Nephron progenitor cell (in vitro differentiated cells): Measurements from ENCODE around the gene ZW10.
"Not testable (repeated sequence)": the region's sequence is repeated elsewhere in the genome, so short reads cannot be mapped to it uniquely, and the experiment has no call there.

Experiments
- DNase-seq: peaks from one replicate; pipeline ENCODE4 v3.0.0; 2021
- H3K27ac Mint-ChIP-seq: 2 replicates; pipeline ENCODE4 v1.8.0; 2021; ENCODE audit warnings: mild to moderate bottlenecking, moderate library complexity, mixed read lengths
- H3K27me3 Mint-ChIP-seq: 2 replicates; pipeline ENCODE4 v1.8.0; 2021; ENCODE audit warnings: mild to moderate bottlenecking, low read depth, mixed read lengths; ENCODE audit not compliant: poor library complexity
- H3K36me3 Mint-ChIP-seq: 2 replicates; pipeline ENCODE4 v1.8.0; 2021; ENCODE audit warnings: low read depth, mixed read lengths
- H3K4me1 Mint-ChIP-seq: 2 replicates; pipeline ENCODE4 v1.8.0; 2021; ENCODE audit warnings: mixed read lengths
- H3K4me3 Mint-ChIP-seq: 2 replicates; pipeline ENCODE4 v1.8.0; 2021; ENCODE audit warnings: mild to moderate bottlenecking, moderate library complexity, mixed read lengths
- H3K9me3 Mint-ChIP-seq: 2 replicates; pipeline ENCODE4 v1.8.0; 2021; ENCODE audit warnings: mild to moderate bottlenecking, moderate library complexity, mixed read lengths
- TF ChIP-seq, protein P1 (sequence below): fragments of 200-600 bp; sonication (generic); IDR thresholded peaks from 2 replicates; pipeline ENCODE4 v1.5.0; 2021; ENCODE audit warnings: antibody characterized with exemption

ZW10 gene

DNA sequence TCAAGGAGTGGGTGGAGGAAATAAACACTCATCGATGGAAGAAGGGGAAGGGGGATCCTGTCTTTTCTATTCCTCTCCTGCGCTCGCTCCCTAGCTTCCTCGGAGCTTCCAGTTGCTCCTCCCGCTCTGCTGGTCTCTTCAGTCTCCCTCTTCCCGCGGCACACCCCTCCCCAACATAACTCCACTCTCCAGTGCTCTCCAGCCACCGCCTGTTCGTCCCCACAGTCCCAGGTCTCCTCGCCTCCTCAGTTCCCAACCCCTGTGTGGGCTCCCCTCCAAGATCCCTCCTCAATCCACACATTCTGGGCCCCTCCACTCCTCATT is 438 bp downstream of the ZW10 start:
- no peaks in the 10 kb centered on the region for H3K9me3 Mint-ChIP-seq
- peaks cover 44% of the 10 kb centered on the region for H3K27me3 Mint-ChIP-seq
- H3K4me3 Mint-ChIP-seq = peak overlapping the region; percentile 99
- TF ChIP-seq, protein P1, sequence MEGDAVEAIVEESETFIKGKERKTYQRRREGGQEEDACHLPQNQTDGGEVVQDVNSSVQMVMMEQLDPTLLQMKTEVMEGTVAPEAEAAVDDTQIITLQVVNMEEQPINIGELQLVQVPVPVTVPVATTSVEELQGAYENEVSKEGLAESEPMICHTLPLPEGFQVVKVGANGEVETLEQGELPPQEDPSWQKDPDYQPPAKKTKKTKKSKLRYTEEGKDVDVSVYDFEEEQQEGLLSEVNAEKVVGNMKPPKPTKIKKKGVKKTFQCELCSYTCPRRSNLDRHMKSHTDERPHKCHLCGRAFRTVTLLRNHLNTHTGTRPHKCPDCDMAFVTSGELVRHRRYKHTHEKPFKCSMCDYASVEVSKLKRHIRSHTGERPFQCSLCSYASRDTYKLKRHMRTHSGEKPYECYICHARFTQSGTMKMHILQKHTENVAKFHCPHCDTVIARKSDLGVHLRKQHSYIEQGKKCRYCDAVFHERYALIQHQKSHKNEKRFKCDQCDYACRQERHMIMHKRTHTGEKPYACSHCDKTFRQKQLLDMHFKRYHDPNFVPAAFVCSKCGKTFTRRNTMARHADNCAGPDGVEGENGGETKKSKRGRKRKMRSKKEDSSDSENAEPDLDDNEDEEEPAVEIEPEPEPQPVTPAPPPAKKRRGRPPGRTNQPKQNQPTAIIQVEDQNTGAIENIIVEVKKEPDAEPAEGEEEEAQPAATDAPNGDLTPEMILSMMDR = no peak
- peaks cover 23% of the 10 kb centered on the region for H3K4me1 Mint-ChIP-seq
- peak; percentile 44 for DNase-seq
- peaks cover 27% of the 10 kb centered on the region for H3K36me3 Mint-ChIP-seq
- peak overlapping the region; percentile 94 for H3K27ac Mint-ChIP-seq

DNA sequence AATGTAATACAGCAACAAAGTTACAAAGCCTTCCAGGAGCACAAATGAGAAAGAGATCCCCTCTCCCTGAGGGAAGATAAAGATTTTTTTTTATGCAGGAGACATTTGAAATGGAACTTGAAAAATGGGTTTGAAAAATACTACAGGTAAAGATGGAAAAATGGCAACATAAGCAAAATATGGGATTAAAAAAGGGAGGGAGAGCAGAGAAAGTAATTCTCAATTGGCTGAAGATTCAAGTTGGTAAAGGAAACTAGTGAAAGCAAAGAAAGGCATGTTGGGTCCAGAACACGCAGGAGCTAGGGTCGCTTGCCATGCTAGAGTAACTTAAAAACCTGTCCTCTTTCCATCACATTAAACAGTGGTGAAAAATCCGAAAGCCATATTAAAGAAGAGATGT is 1.5 kb downstream of the ZW10 start:
- Mint-ChIP-seq H3K27ac (no peak overlapping the region), H3K9me3 (no peaks in the 10 kb centered on the region), H3K4me1 (peaks cover 23% of the 10 kb centered on the region), H3K4me3 (peak overlapping the region; percentile 99), H3K27me3 (peaks cover 34% of the 10 kb centered on the region), H3K36me3 (peaks cover 38% of the 10 kb centered on the region)
- TF ChIP-seq, protein P1 = no peak
- DNase-seq = no peak

DNA sequence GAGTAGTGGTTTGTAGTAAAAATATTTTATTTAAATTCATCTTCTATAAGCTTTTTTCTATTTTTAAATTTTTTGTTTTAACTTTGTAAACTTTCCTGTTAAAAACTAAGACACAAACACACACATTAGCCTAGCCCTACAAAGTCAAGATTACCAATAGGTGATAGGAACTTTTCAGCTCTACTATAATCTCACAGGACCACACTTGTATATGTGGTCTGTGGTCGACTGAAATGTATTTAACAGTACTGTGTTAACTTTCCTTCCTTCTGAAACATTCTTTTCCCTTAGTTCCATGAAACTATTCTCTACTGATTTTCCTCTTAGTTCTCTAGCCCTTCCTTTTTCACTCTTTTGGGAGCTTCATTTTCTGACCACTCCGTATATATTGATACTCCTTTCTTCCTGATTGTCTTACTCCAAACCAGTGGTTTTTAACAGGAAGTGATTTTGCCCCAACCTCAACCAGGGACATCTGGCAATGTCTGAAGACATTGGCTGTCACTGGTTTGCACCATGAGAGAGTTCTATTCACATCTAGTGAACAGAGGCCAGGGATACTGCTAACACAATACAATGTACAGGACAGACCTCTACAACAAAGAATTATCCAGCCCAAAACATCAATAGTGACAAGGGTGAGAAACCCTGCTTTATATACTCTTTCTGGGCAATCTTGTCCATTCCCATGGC is 8.8 kb downstream of the ZW10 start:
- no peak for DNase-seq
- Mint-ChIP-seq H3K4me3 (no peak overlapping the region), H3K36me3 (peaks cover 84% of the 10 kb centered on the region), H3K4me1 (no peaks in the 10 kb centered on the region), H3K9me3 (peaks cover 21% of the 10 kb centered on the region), H3K27me3 (no peaks in the 10 kb centered on the region), H3K27ac (no peak overlapping the region)
- TF ChIP-seq, protein P1 = no peak

DNA sequence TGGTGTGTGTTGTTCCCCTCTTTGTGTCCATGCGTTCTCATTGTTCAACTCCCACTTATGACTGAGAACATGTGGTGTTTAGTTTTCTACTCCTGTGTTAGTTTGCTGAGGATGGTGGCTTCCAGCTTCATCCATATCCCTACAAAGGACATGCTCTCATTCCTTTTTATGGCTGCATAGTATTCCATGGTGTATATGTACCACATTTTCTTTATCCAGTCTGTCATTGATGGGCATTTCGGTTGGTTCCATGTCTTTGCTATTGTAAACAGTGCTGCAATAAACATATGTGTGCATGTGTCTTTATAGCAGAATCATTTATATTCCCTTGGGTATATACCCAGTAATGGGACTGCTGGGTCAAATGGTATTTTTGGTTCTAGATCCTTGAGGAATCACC is 10.5 kb downstream of the ZW10 start:
- not testable (repeated sequence) for H3K27ac Mint-ChIP-seq, H3K4me3 Mint-ChIP-seq, H3K27me3 Mint-ChIP-seq, DNase-seq, H3K4me1 Mint-ChIP-seq
- peaks cover 85% of the 10 kb centered on the region for H3K36me3 Mint-ChIP-seq
- H3K9me3 Mint-ChIP-seq = peaks cover 21% of the 10 kb centered on the region

DNA sequence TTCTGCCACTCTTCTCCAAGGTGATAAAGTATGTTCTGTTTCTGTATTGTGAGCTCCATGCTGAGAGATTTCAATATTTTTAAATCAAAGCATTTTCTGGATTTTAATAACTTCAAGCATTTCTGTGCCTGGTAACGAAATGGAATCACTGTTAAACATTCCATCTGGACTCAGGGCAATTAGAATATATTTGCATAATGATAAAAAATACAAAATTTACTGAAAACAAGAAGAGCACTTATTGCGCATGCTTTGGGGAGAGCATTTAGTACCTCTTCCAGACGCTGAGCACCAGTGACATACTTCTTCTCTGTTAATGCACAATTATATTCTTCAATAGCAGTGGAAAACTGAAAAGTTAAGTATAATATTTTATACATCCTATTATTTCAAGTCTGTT is 13.3 kb downstream of the ZW10 start:
- Mint-ChIP-seq H3K4me1 (no peaks in the 10 kb centered on the region), H3K36me3 (peaks cover 92% of the 10 kb centered on the region)

DNA sequence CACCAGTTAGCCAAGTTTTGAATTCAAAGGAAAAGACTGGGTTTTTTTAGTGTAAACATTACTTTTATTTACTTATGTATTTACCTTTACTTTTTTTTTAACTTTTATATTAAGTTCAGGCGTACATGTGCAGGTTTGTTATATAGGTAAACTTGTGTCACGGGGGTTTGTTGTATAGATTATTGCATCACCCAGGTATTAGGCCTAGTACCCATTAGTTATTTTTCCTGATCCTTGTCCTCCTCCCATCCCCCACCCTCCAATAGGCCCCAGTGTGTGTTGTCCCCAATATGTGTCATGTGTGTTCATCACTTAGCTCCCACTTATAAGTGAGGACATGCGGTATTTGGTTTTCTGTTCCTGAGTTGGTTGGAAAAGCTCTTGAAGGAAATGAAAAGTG is 20.6 kb downstream of the ZW10 start:
- no peak for DNase-seq
- Mint-ChIP-seq H3K4me3 (no peak overlapping the region), H3K27me3 (no peaks in the 10 kb centered on the region), H3K9me3 (peaks cover 9% of the 10 kb centered on the region), H3K27ac (no peak overlapping the region), H3K36me3 (peaks cover 67% of the 10 kb centered on the region), H3K4me1 (no peaks in the 10 kb centered on the region)
- TF ChIP-seq, protein P1 = no peak

More for the DNA sequence above, 13.3 kb downstream of the ZW10 start:
- Mint-ChIP-seq H3K9me3 (peaks cover 22% of the 10 kb centered on the region), H3K27me3 (no peaks in the 10 kb centered on the region), H3K27ac (no peak overlapping the region), H3K4me3 (no peak overlapping the region)
- TF ChIP-seq, protein P1 = no peak
- no peak for DNase-seq
